H1 (cell line): ENCODE measurements around the gene L3MBTL3. TPM values are rescaled to one million over a fixed set of nuclear protein-coding genes. Genes with fewer than 3 reads are reported as not detected.
A peak's percentile ranks its signal among the peaks of the same experiment; 100 is the strongest.

ENCODE experiments used
- CTCF ChIA-PET: fragments of 300-600 bp; sonication (Branson Sonifier 250); formaldehyde crosslinking; loops from one replicate; lab custom pipeline; 2021; ENCODE audit not compliant: partially characterized antibody; lab: Charles Lee
- POLR2A ChIA-PET: fragments of 300-600 bp; sonication (Branson Sonifier 250); formaldehyde crosslinking; loops from one replicate; lab custom pipeline; 2021; ENCODE audit warnings: inconsistent platforms; ENCODE audit not compliant: partially characterized antibody; lab: Charles Lee
- DNase-seq, 2 experiments: peaks; one replicate each; pipeline versions ENCODE4 v3.0.0 to v3.0.0-alpha.2; 2010 to 2022; ENCODE audit warnings: low spot score in 2 of 2, low read depth in 1 of 2, mixed read lengths in 1 of 2
- FAIRE-seq: peaks from 2 replicates; lab custom pipeline; 2011; peaks lifted over from hg19 to GRCh38; lab: Jason Lieb, UNC
- H2AFZ ChIP-seq: 2 replicates; pipeline ENCODE4 v1.8.1; 2012; ENCODE audit warnings: low read length, inconsistent platforms
- H2AK5ac ChIP-seq: 2 replicates; pipeline ENCODE4 v1.6.1; 2013; ENCODE audit warnings: low read depth, low read length
- H2BK120ac ChIP-seq: replicated peaks from 2 replicates; pipeline ENCODE3; 2013; ENCODE audit warnings: low read depth, low read length, inconsistent platforms
- H2BK12ac ChIP-seq: 2 replicates; pipeline ENCODE4 v1.6.1; 2013; ENCODE audit warnings: low read depth, low read length
- H2BK15ac ChIP-seq: 2 replicates; pipeline ENCODE4 v1.6.1; 2013; ENCODE audit warnings: low read length
- H2BK20ac ChIP-seq: 2 replicates; pipeline ENCODE4 v1.6.1; 2013; ENCODE audit warnings: low read length
- H2BK5ac ChIP-seq: 2 replicates; pipeline ENCODE4 v1.6.1; 2013; ENCODE audit warnings: low read depth, low read length
- H3K14ac ChIP-seq: 2 replicates; pipeline ENCODE4 v1.6.1; 2013; ENCODE audit warnings: inconsistent platforms; ENCODE audit not compliant: insufficient read length
- H3K18ac ChIP-seq: 2 replicates; pipeline ENCODE4 v1.6.1; 2013; ENCODE audit warnings: low read length; ENCODE audit errors: extremely low read depth
- H3K23ac ChIP-seq: 2 replicates; pipeline ENCODE4 v1.6.1; 2013; ENCODE audit warnings: inconsistent platforms; ENCODE audit not compliant: insufficient read length
- H3K23me2 ChIP-seq: 2 replicates; pipeline ENCODE4 v1.6.1; 2013; ENCODE audit warnings: low read depth, low read length
- H3K27ac ChIP-seq: 2 replicates; pipeline ENCODE4 v1.6.1; 2011; ENCODE audit warnings: low read depth, low read length, inconsistent platforms
- H3K27me3 ChIP-seq, 4 experiments: replicated peaks in 1 of 4; 1 replicate in 1 of 4; 2 replicates in 3 of 4; pipeline versions ENCODE4 v1.6.1 to v1.8.1; 2011 to 2013; ENCODE audit warnings: low read length in 3 of 4, mild to moderate bottlenecking in 3 of 4, inconsistent platforms in 2 of 4, mixed read lengths in 2 of 4, moderate library complexity in 1 of 4; ENCODE audit not compliant: control insufficient read depth in 3 of 4, insufficient read depth in 3 of 4; ENCODE audit errors: extremely low read depth in 1 of 4
- H3K36me3 ChIP-seq, 4 experiments: 2 replicates each; pipeline versions ENCODE4 v1.6.1 to v1.8.1; 2011 to 2013; ENCODE audit warnings: mild to moderate bottlenecking in 4 of 4, low read length in 3 of 4, moderate library complexity in 2 of 4, control low read depth in 1 of 4, inconsistent platforms in 1 of 4; ENCODE audit not compliant: insufficient read depth in 4 of 4, control insufficient read depth in 2 of 4
- H3K4ac ChIP-seq: replicated peaks from 2 replicates; pipeline ENCODE3; 2013; ENCODE audit warnings: low read length, low read depth, mixed read lengths, inconsistent platforms; ENCODE audit not compliant: insufficient read length
- H3K4me1 ChIP-seq, 4 experiments: replicated peaks in 1 of 4; 1 replicate in 1 of 4; 2 replicates in 3 of 4; pipeline versions ENCODE4 v1.6.1 to v1.8.1; 2011 to 2013; ENCODE audit warnings: low read length in 3 of 4, inconsistent platforms in 2 of 4, mixed read lengths in 1 of 4; ENCODE audit not compliant: insufficient read depth in 4 of 4, control insufficient read depth in 3 of 4
- H3K4me2 ChIP-seq, 2 experiments: 2 replicates each; pipeline versions ENCODE4 v1.6.1 to v1.8.1; 2011 to 2013; ENCODE audit warnings: low read depth in 2 of 2, low read length in 2 of 2, control low read depth in 1 of 2, inconsistent platforms in 1 of 2, mild to moderate bottlenecking in 1 of 2; ENCODE audit not compliant: insufficient read depth in 1 of 2
- H3K4me3 ChIP-seq, 4 experiments: fragments of 200-600, 300-600 bp in 1 of 4; sonication (generic), shearing (Covaris generic), sonication (Bioruptor Twin) in 1 of 4; 2 replicates each; pipeline versions ENCODE4 v1.5.1 to v1.8.1; 2011 to 2016; ENCODE audit warnings: low read length in 4 of 4, low read depth in 3 of 4, control low read depth in 2 of 4, inconsistent platforms in 2 of 4, mild to moderate bottlenecking in 2 of 4, mixed read lengths in 1 of 4, moderate library complexity in 1 of 4; ENCODE audit not compliant: insufficient read depth in 2 of 4; ENCODE audit errors: extremely low read depth in 1 of 4
- H3K56ac ChIP-seq: replicated peaks from 2 replicates; pipeline ENCODE3; 2013; ENCODE audit warnings: low read depth, mild to moderate bottlenecking, mixed read lengths, low read length, inconsistent platforms; ENCODE audit not compliant: insufficient read length
- H3K79me1 ChIP-seq: 2 replicates; pipeline ENCODE4 v1.6.1; 2013; ENCODE audit warnings: low read depth, low read length, control low read depth
- H3K79me2 ChIP-seq, 2 experiments: 2 replicates each; pipeline versions ENCODE4 v1.6.1 to v1.8.1; 2012 to 2013; ENCODE audit warnings: low read length in 2 of 2, mild to moderate bottlenecking in 2 of 2, inconsistent platforms in 1 of 2; ENCODE audit not compliant: insufficient read depth in 2 of 2, control insufficient read depth in 1 of 2
- H3K9ac ChIP-seq, 4 experiments: replicated peaks in 1 of 4; 1 replicate in 1 of 4; 2 replicates in 3 of 4; pipeline versions ENCODE4 v1.6.1 to v1.8.1; 2011 to 2013; ENCODE audit warnings: low read depth in 3 of 4, low read length in 3 of 4, control low read depth in 2 of 4, mild to moderate bottlenecking in 2 of 4, moderate library complexity in 2 of 4, inconsistent platforms in 1 of 4; ENCODE audit errors: extremely low read depth in 1 of 4
- H3K9me3 ChIP-seq, 2 experiments: 2 replicates each; pipeline versions ENCODE4 v1.6.1 to v1.8.1; 2012 to 2013; ENCODE audit warnings: mild to moderate bottlenecking in 2 of 2, moderate library complexity in 2 of 2, control low read depth in 1 of 2, inconsistent platforms in 1 of 2, low read depth in 1 of 2, low read length in 1 of 2, mixed read lengths in 1 of 2; ENCODE audit not compliant: insufficient read depth in 2 of 2
- H4K20me1 ChIP-seq, 2 experiments: replicated peaks in 1 of 2; 2 replicates each; pipeline versions ENCODE3 to v1.8.1; 2011 to 2013; ENCODE audit warnings: inconsistent platforms in 2 of 2, low read length in 2 of 2, mild to moderate bottlenecking in 1 of 2; ENCODE audit not compliant: insufficient read depth in 2 of 2, control insufficient read depth in 1 of 2
- H4K5ac ChIP-seq: 2 replicates; pipeline ENCODE4 v1.6.1; 2013; ENCODE audit warnings: low read length, low read depth, mixed read lengths, inconsistent platforms; ENCODE audit not compliant: insufficient read length
- H4K8ac ChIP-seq: 2 replicates; pipeline ENCODE4 v1.8.0; 2013; ENCODE audit warnings: mild to moderate bottlenecking, moderate library complexity, low read length, inconsistent platforms; ENCODE audit not compliant: insufficient read depth; ENCODE audit errors: extremely low read depth
- H4K91ac ChIP-seq: replicated peaks from 2 replicates; pipeline ENCODE3; 2013; ENCODE audit warnings: low read length, mixed read lengths, inconsistent platforms; ENCODE audit not compliant: insufficient read length
- CTBP2 ChIP-seq: IDR thresholded peaks from 2 replicates; pipeline ENCODE4 v1.7.0; 2011; ENCODE audit warnings: borderline replicate concordance, mild to moderate bottlenecking, moderate library complexity, mixed read lengths, low read length; ENCODE audit not compliant: insufficient read depth, insufficient read length
- RAD21 ChIP-seq, 2 experiments: IDR thresholded peaks in 1 of 2; conservative IDR thresholded peaks in 1 of 2; 2 replicates each; pipeline ENCODE4 v1.6.1; 2011; ENCODE audit warnings: low read depth in 2 of 2, low read length in 2 of 2, improper control_type of control experiment in 1 of 2, inconsistent platforms in 1 of 2, mild to moderate bottlenecking in 1 of 2, moderate library complexity in 1 of 2
- SAP30 ChIP-seq: fragments of 300-600 bp; sonication (generic); IDR thresholded peaks from 2 replicates; pipeline ENCODE4 v1.7.1; 2012; ENCODE audit warnings: low read length, moderate library complexity, mild to moderate bottlenecking, inconsistent platforms; ENCODE audit not compliant: insufficient read depth, insufficient replicate concordance
- TAF7 ChIP-seq: optimal IDR thresholded peaks from 2 replicates; pipeline ENCODE3; 2011; ENCODE audit warnings: low read depth, mild to moderate bottlenecking, inconsistent platforms, low read length, moderate library complexity, borderline replicate concordance
- WGBS, 2 experiments: shearing (Covaris generic) in 1 of 2; methylation state at CpG; one replicate each; pipeline versions ENCODE4 v1.1.6 to v1.1.7; 2013 to 2015; ENCODE audit warnings: low lambda C conversion rate in 2 of 2, mixed read lengths in 2 of 2, inconsistent platforms in 1 of 2, low coverage in 1 of 2, missing lambda C conversion rate in 1 of 2; ENCODE audit not compliant: insufficient replicate concordance in 2 of 2, insufficient coverage in 1 of 2, insufficient read length in 1 of 2; ENCODE audit errors: extremely low coverage in 1 of 2, missing lambda C conversion rate in 1 of 2; 5-methylcytosine and 5-hydroxymethylcytosine counted together
- polyA plus RNA-seq, 7 experiments: library from polyadenylated mRNA; depleted of rRNA in 3 of 7; stranded (reverse) in 5 of 7; unstranded in 2 of 7; fragments of >200 nt in 5 of 7; fragments of 200-250 nt in 2 of 7; gene quantifications; 1 replicate in 5 of 7; 2 replicates in 1 of 7; 4 replicates in 1 of 7; pipeline versions ENCODE4 v1.2.1 to v1.2.3, GENCODE V29; 2011 to 2013; ENCODE audit warnings: missing spikeins in 2 of 7, mixed read lengths in 2 of 7
- total RNA-seq: library from RNA; stranded (reverse); fragmentation: NEBNext Ultra II Directional; extraction: Animal tissue kit (Norgen Biotek cat#: 25700); gene quantifications from 2 replicates; pipeline ENCODE4 v1.2.1, GENCODE V29; 2021

L3MBTL3 gene
- total and polyA plus RNA-seq, 2 of the 8 experiments (the other 6 are each of a cell fraction or from before 2014, with no cell fraction given) = 3.9 to 17.2 TPM

DNA sequence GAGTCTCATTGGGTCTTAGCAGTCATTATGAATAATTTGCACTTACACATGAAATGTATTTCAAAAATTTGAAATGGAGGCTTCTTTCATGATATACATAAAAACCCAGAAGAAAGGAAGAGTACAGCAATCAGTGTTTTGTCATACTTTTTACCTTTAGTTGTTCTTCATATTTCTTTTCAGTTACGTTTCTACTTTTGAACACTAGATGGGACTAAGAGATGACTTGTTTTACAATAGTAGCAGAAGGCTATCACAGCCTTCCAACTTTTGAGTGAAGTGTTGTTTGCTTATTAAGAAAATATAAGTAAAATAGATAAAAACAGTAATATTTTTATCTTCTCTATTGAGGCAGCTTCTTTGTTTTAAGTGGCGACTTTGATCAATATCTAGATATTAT is 58.1 kb downstream of the L3MBTL3 start:
- H4K91ac ChIP-seq = no peak overlapping the region
- H3K14ac ChIP-seq = no peak overlapping the region
- H3K9ac ChIP-seq = no peak overlapping the region
- H3K4me2 ChIP-seq = no peak overlapping the region
- DNase-seq = no peak
- no peak overlapping the region for H2AK5ac ChIP-seq
- H3K18ac ChIP-seq = no peak overlapping the region
- H3K4me3 ChIP-seq = no peak overlapping the region
- no peaks in the 10 kb centered on the region for H3K9me3 ChIP-seq
- no peak overlapping the region for H3K4ac ChIP-seq
- H3K27ac ChIP-seq = no peak overlapping the region
- no peak overlapping the region for H2BK120ac ChIP-seq
- H2BK20ac ChIP-seq = no peak overlapping the region
- no peak overlapping the region for H4K8ac ChIP-seq
- H3K36me3 ChIP-seq = no peaks in the 10 kb centered on the region; a peak in 1 of 8 replicates
- no peaks in the 10 kb centered on the region for H3K79me2 ChIP-seq
- no peak overlapping the region for H3K56ac ChIP-seq
- no peaks in the 10 kb centered on the region for H3K79me1 ChIP-seq
- H4K5ac ChIP-seq = no peak overlapping the region
- TF ChIP-seq TAF7 (no peak), CTBP2 (no peak), RAD21 (IDR thresholded peaks at IDR 0.05 in 1 of 2, conservative IDR thresholded peaks at IDR 0.05 in 1 of 2; ENCODE audit: low read depth in 2 of 2, low read length in 2 of 2) (peak in 1 of 2 experiments; percentile 36; a peak in 3 of 4 replicates), SAP30 (no peak)
- H3K4me1 ChIP-seq = peaks cover 0 to 3% (median under 1%) of the 10 kb centered on the region in 4 experiments; a peak in 2 of 7 replicates
- no peak overlapping the region for H2BK15ac ChIP-seq
- H3K23me2 ChIP-seq = no peaks in the 10 kb centered on the region
- 50% methylated on average over 2 of the region's 2 CpGs; no CpG with 5 or more reads in 1 of the 2 experiments for WGBS, 2 experiments
- no peak overlapping the region for H3K23ac ChIP-seq
- H2BK5ac ChIP-seq = no peak overlapping the region
- H2AFZ ChIP-seq = no peak overlapping the region
- no peak for FAIRE-seq
- H4K20me1 ChIP-seq = no peaks in the 10 kb centered on the region
- no peaks in the 10 kb centered on the region for H3K27me3 ChIP-seq
- no peak overlapping the region for H2BK12ac ChIP-seq
- POLR2A ChIA-PET = no interaction called here
- CTCF ChIA-PET = interaction anchor here (0.6 to 0.7 kb wide), 2 partner anchors 768 to 1171 kb away, joined by 3 read pairs; no protein-coding TSS in a partner anchor
